Measurements from ENCODE around the gene MAPK9.

- TF ChIP-seq, protein P1, sequence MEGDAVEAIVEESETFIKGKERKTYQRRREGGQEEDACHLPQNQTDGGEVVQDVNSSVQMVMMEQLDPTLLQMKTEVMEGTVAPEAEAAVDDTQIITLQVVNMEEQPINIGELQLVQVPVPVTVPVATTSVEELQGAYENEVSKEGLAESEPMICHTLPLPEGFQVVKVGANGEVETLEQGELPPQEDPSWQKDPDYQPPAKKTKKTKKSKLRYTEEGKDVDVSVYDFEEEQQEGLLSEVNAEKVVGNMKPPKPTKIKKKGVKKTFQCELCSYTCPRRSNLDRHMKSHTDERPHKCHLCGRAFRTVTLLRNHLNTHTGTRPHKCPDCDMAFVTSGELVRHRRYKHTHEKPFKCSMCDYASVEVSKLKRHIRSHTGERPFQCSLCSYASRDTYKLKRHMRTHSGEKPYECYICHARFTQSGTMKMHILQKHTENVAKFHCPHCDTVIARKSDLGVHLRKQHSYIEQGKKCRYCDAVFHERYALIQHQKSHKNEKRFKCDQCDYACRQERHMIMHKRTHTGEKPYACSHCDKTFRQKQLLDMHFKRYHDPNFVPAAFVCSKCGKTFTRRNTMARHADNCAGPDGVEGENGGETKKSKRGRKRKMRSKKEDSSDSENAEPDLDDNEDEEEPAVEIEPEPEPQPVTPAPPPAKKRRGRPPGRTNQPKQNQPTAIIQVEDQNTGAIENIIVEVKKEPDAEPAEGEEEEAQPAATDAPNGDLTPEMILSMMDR (IDR thresholded peaks at IDR 0.05 in 2 of 3, conservative IDR thresholded peaks at IDR 0.05 in 1 of 3; ENCODE audit: borderline replicate concordance in 1 of 3, insufficient read depth in 1 of 3, low read depth in 2 of 3, low read length in 2 of 3) = no peak
- TF ChIP-seq, protein P2, sequence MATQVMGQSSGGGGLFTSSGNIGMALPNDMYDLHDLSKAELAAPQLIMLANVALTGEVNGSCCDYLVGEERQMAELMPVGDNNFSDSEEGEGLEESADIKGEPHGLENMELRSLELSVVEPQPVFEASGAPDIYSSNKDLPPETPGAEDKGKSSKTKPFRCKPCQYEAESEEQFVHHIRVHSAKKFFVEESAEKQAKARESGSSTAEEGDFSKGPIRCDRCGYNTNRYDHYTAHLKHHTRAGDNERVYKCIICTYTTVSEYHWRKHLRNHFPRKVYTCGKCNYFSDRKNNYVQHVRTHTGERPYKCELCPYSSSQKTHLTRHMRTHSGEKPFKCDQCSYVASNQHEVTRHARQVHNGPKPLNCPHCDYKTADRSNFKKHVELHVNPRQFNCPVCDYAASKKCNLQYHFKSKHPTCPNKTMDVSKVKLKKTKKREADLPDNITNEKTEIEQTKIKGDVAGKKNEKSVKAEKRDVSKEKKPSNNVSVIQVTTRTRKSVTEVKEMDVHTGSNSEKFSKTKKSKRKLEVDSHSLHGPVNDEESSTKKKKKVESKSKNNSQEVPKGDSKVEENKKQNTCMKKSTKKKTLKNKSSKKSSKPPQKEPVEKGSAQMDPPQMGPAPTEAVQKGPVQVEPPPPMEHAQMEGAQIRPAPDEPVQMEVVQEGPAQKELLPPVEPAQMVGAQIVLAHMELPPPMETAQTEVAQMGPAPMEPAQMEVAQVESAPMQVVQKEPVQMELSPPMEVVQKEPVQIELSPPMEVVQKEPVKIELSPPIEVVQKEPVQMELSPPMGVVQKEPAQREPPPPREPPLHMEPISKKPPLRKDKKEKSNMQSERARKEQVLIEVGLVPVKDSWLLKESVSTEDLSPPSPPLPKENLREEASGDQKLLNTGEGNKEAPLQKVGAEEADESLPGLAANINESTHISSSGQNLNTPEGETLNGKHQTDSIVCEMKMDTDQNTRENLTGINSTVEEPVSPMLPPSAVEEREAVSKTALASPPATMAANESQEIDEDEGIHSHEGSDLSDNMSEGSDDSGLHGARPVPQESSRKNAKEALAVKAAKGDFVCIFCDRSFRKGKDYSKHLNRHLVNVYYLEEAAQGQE (IDR thresholded peaks at IDR 0.05; ENCODE audit: low read depth) = no peak
- TF ChIP-seq EZH2phosphoT487 (IDR thresholded peaks at IDR 0.05; ENCODE audit: borderline replicate concordance) (no peak), MAX (IDR thresholded peaks at IDR 0.05) (no peak), YY1 (IDR thresholded peaks at IDR 0.05; ENCODE audit: extremely low read depth, insufficient replicate concordance, low read depth, low read length) (no peak), ZNF274 (IDR thresholded peaks at IDR 0.05; ENCODE audit: low read depth, low read length) (no peak), POLR2A (IDR thresholded peaks at IDR 0.05; ENCODE audit: borderline replicate concordance, extremely low read depth, insufficient read depth, insufficient read length) (no peak), EZH2 (IDR thresholded peaks at IDR 0.05) (no peak), JUND (IDR thresholded peaks at IDR 0.05) (no peak)
Observed at GRCh38 chr5:180302256-180302655, 10.4 kb upstream of the MAPK9 start.

All from HCT116 (cell line).